Gastrocnemius medialis (tissue), 4 donors: Measurements from ENCODE around the gene CRIP3. TPM values are rescaled to one million over a fixed set of nuclear protein-coding genes. Genes with fewer than 3 reads are reported as not detected.

Source experiments
- ATAC-seq, 2 donors: fragments of 150-250 bp; one replicate each; pipeline ENCODE4 v1.9.1; 2016
- DNase-seq, 2 donors: peaks; one replicate each; pipeline ENCODE4 v3.0.0-alpha.2; 2019
- H3K27ac ChIP-seq, 4 donors: fragments of 200-600 bp; sonication (generic); 1 replicate in 1 of 4; 2 replicates in 3 of 4; pipeline ENCODE4 v1.5.1; 2016 to 2018; ENCODE audit warnings: mild to moderate bottlenecking in 2 of 4, moderate library complexity in 1 of 4
- H3K27me3 ChIP-seq, 3 donors: fragments of 200-600 bp; sonication (generic) in 2 of 3; 1 replicate in 1 of 3; 2 replicates in 2 of 3; pipeline versions ENCODE4 v1.5.1 to v1.6.0; 2016 to 2019; ENCODE audit warnings: mild to moderate bottlenecking in 1 of 3, moderate library complexity in 1 of 3
- H3K36me3 ChIP-seq, 2 donors: fragments of 200-600 bp; sonication (generic) in 1 of 2; one replicate each; pipeline ENCODE4 v1.5.1; 2017 to 2018
- H3K4me1 ChIP-seq, 2 donors: fragments of 200-600 bp; sonication (generic) in 1 of 2; one replicate each; pipeline ENCODE4 v1.5.1; 2016 to 2017; ENCODE audit warnings: mild to moderate bottlenecking in 2 of 2
- H3K4me3 ChIP-seq, 4 donors: fragments of 200-600 bp; sonication (generic) in 3 of 4; 1 replicate in 1 of 4; 2 replicates in 3 of 4; pipeline ENCODE4 v1.5.1; 2016 to 2019; ENCODE audit warnings: mild to moderate bottlenecking in 2 of 4
- H3K9me3 ChIP-seq, 3 donors: fragments of 200-600 bp; sonication (generic) in 2 of 3; 1 replicate in 1 of 3; 2 replicates in 2 of 3; pipeline ENCODE4 v1.5.1; 2016 to 2019
- CTCF ChIP-seq, 5 experiments: fragments of 450-650 bp in 3 of 5; fragments of 200-600 bp in 2 of 5; sonication (generic) in 2 of 5; IDR thresholded peaks in 4 of 5; conservative IDR thresholded peaks in 1 of 5; 1 replicate in 4 of 5; 2 replicates in 1 of 5; pipeline ENCODE4 v1.5.1; 2016 to 2019; ENCODE audit warnings: antibody characterized with exemption in 5 of 5, mild to moderate bottlenecking in 3 of 5, moderate library complexity in 3 of 5
- POLR2A ChIP-seq, 2 donors: fragments of 450-650 bp; IDR thresholded peaks; one replicate each; pipeline ENCODE4 v1.6.1; 2017; ENCODE audit warnings: antibody characterized with exemption in 2 of 2, mild to moderate bottlenecking in 2 of 2, moderate library complexity in 2 of 2
- in situ Hi-C, 4 donors: fragments of 200-750 bp; cut with MboI; loops; one replicate each; pipeline versions ENCODE4 v1.15.0 to v1.8.0; 2017; ENCODE audit warnings: low sequenced_read_pairs in 4 of 4
- intact Hi-C: fragments of 100-400 bp; cut with DNase I; formaldehyde crosslinking; loops from one replicate; pipeline ENCODE4 v1.15.1; 2023; ENCODE audit warnings: low total_unique reads
- total RNA-seq, 4 donors: library from RNA; depleted of rRNA; stranded (reverse); fragments of >200 nt; gene quantifications; one replicate each; pipeline versions ENCODE4 v1.1.0 to v1.2.3, GENCODE V29; 2016

Gene CRIP3
- total RNA-seq, 4 donors from 2014 or later, result 0.68 TPM; not detected in 3

GRCh38 chr6:43267619-43268354 is 40.8 kb downstream of the CRIP3 start:
- peaks cover 12 to 13% (median 12%) of the 10 kb centered on the region in 3 donors for H3K27me3 ChIP-seq
- H3K4me3 ChIP-seq, result no peak overlapping the region
- H3K4me1 ChIP-seq, result peaks cover 0 to 8% of the 10 kb centered on the region in 2 donors
- in situ Hi-C loops, result no loop called here
- H3K9me3 ChIP-seq, result no peaks in the 10 kb centered on the region
- TF ChIP-seq POLR2A (IDR thresholded peaks at IDR 0.05) (no peak), CTCF (IDR thresholded peaks at IDR 0.05 in 4 of 5, conservative IDR thresholded peaks at IDR 0.05 in 1 of 5) (no peak)
- ATAC-seq, result no peak
- no peak overlapping the region for H3K27ac ChIP-seq
- intact Hi-C loops, result no loop called here
- DNase-seq, result no peak
- no peaks in the 10 kb centered on the region for H3K36me3 ChIP-seq

GRCh38 chr6:43265564-43265963 is 43.1 kb downstream of the CRIP3 start:
- no peak for DNase-seq
- Histone ChIP-seq H3K4me3 (no peak overlapping the region), H3K27me3 (peaks cover 8 to 13% (median 12%) of the 10 kb centered on the region in 3 donors), H3K27ac (no peak overlapping the region), H3K36me3 (no peaks in the 10 kb centered on the region), H3K4me1 (peaks cover 0 to 8% of the 10 kb centered on the region in 2 donors), H3K9me3 (no peaks in the 10 kb centered on the region)
- TF ChIP-seq CTCF (IDR thresholded peaks at IDR 0.05 in 4 of 5, conservative IDR thresholded peaks at IDR 0.05 in 1 of 5), result no peak
- no peak for TF ChIP-seq POLR2A (IDR thresholded peaks at IDR 0.05)
- intact Hi-C loops, result no loop called here
- in situ Hi-C loops, result no loop called here
- no peak for ATAC-seq

- DNase-seq, result no peak
- intact Hi-C loops, result no loop called here
These were observed 44.0 kb downstream of the CRIP3 start for GRCh38 chr6:43264599-43265145.

GRCh38 chr6:43263314-43264178 is 45.1 kb downstream of the CRIP3 start:
- DNase-seq, result peak in 1 of 2 donors; percentile 19
- TF ChIP-seq CTCF (IDR thresholded peaks at IDR 0.05 in 4 of 5, conservative IDR thresholded peaks at IDR 0.05 in 1 of 5) (peak in 3 of 5 experiments; percentile 29 to 50 (median 39)), POLR2A (IDR thresholded peaks at IDR 0.05) (no peak)
- intact Hi-C loops, result no loop called here
- Histone ChIP-seq H3K27ac (no peak overlapping the region), H3K36me3 (no peaks in the 10 kb centered on the region), H3K4me3 (no peak overlapping the region), H3K9me3 (no peaks in the 10 kb centered on the region), H3K4me1 (no peaks in the 10 kb centered on the region), H3K27me3 (no peaks in the 10 kb centered on the region)
- in situ Hi-C loops, result no loop called here
- ATAC-seq, result peak in 1 of 2 donors; percentile 32

More at GRCh38 chr6:43264599-43265145, 44.0 kb downstream of the CRIP3 start:
- Histone ChIP-seq H3K27ac (no peak overlapping the region), H3K9me3 (no peaks in the 10 kb centered on the region), H3K4me1 (peaks cover 0 to 6% of the 10 kb centered on the region in 2 donors), H3K36me3 (no peaks in the 10 kb centered on the region), H3K4me3 (no peak overlapping the region), H3K27me3 (peaks cover 5 to 7% (median 7%) of the 10 kb centered on the region in 3 donors)
- in situ Hi-C loops, result no loop called here
- no peak for ATAC-seq
- TF ChIP-seq POLR2A (IDR thresholded peaks at IDR 0.05), result no peak
- TF ChIP-seq CTCF (IDR thresholded peaks at IDR 0.05 in 4 of 5, conservative IDR thresholded peaks at IDR 0.05 in 1 of 5), result no peak
